Measurements from ENCODE around the gene TBX2.

DNA sequence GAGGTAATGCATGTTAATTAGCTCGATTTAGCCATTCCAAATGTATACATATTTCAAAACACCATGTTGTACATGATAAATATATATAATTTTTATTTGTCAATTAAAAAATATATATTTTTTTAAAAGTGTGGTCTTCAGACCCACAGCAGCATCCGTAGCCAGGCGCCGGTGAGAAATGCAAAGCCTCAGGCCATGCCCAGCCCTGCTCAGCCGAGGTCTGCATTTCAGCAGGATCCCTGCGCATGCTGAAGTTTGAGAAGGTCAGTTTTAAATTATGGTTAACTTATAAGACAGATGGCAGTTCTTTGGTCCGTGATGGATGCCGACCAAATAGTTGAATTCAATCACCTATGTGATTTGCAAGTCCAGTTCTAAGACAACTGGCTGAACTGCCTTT is 28.0 kb upstream of the TBX2 start:
- TF ChIP-seq FOXA3 (CRISPR knock-in tag; conservative IDR thresholded peaks at IDR 0.05 in 1 of 2, IDR thresholded peaks at IDR 0.05 in 1 of 2) (no peak), CTCF (IDR thresholded peaks at IDR 0.05 in 2 of 3, conservative IDR thresholded peaks at IDR 0.05 in 1 of 3; ENCODE audit: insufficient read depth in 2 of 3, low read depth in 1 of 3, low read length in 3 of 3) (no peak), ZNF174 (CRISPR knock-in tag; IDR thresholded peaks at IDR 0.05) (no peak), BRD4 (IDR thresholded peaks at IDR 0.05) (no peak), BCLAF1 (IDR thresholded peaks at IDR 0.05; ENCODE audit: borderline replicate concordance in 1 of 2, control insufficient read depth in 1 of 2, low read depth in 2 of 2, low read length in 1 of 2) (no peak), C11orf30 (IDR thresholded peaks at IDR 0.05; ENCODE audit: low read depth) (no peak), SETDB1 (IDR thresholded peaks at IDR 0.05; ENCODE audit: low read length) (no peak), RBM22 (IDR thresholded peaks at IDR 0.05; ENCODE audit: low read depth, low read length, poor library complexity, severe bottlenecking) (no peak), WHSC1 (IDR thresholded peaks at IDR 0.05; ENCODE audit: low read length) (no peak), HDAC3 (IDR thresholded peaks at IDR 0.05; ENCODE audit: borderline replicate concordance, partially characterized antibody) (no peak), ZKSCAN1 (IDR thresholded peaks at IDR 0.05; ENCODE audit: low read depth, low read length) (no peak)
